Measurements from ENCODE around the gene WBP2. TPM values are rescaled to one million over a fixed set of nuclear protein-coding genes. Genes with fewer than 3 reads are reported as not detected.

Gene WBP2
- total and polyA plus RNA-seq, 2 of the 13 experiments (the other 11 are each of a cell fraction or from before 2014, with no cell fraction given), result 29.2 to 29.5 TPM

DNA sequence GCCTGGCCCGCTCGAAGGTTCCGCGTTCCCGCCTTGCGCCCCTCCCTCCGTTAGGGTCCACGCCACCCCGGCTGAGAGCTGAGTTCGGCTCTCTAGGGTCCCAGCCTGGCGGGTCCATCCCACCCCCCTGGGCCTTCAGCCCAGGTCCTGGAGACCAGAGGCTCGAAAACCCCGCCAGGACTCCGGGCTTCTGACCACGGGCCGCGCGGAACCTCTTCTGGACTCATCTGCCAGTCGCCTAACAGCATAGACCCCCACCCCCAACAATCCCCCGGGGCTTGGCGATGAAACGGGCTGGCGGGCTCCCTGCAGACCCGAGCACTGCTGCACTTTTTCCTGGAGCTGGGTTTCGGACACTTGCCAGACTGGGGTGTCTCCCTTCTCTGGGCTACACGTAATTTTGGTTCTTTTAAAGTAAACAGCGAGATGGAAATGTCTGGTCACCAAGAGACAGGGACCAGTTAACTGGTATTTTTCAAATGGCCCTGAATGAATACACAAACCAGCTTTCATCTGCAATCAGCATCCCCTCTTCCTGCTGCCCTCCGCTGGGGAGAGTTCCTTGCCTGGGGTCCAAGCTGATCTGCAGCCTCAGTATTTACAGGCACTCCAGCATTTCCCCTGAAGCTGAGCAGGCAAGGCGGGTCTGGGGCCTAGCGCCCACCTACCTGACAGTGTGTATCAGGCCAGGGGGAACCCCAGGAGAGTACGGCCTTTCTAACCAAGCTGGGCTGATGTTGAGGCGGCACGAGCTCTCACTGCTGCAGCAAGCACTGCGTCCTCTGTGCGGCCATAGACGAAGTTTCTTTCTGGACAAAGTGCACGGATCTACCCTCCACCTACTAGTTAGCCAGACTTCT is 42.3 kb upstream of the WBP2 start (continued):
- TF ChIP-seq ZNF646 (CRISPR knock-in tag; IDR thresholded peaks at IDR 0.05), result no peak; the same call in 1 of the 2 replicates
- TF ChIP-seq, protein P1, sequence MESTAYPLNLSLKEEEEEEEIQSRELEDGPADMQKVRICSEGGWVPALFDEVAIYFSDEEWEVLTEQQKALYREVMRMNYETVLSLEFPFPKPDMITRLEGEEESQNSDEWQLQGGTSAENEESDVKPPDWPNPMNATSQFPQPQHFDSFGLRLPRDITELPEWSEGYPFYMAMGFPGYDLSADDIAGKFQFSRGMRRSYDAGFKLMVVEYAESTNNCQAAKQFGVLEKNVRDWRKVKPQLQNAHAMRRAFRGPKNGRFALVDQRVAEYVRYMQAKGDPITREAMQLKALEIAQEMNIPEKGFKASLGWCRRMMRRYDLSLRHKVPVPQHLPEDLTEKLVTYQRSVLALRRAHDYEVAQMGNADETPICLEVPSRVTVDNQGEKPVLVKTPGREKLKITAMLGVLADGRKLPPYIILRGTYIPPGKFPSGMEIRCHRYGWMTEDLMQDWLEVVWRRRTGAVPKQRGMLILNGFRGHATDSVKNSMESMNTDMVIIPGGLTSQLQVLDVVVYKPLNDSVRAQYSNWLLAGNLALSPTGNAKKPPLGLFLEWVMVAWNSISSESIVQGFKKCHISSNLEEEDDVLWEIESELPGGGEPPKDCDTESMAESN (CRISPR knock-in tag; conservative IDR thresholded peaks at IDR 0.05), result 0 out of 2 replicates have a peak, but pooled peaks have one; percentile 6
- no peak for TF ChIP-seq FIP1L1 (IDR thresholded peaks at IDR 0.05; ENCODE audit: borderline replicate concordance, insufficient read depth, low read depth, low read length)
- TF ChIP-seq ZFP41 (CRISPR knock-in tag; IDR thresholded peaks at IDR 0.05; ENCODE audit: borderline replicate concordance), result no peak
- peak; percentile 49; the same call in 1 of the 2 replicates for TF ChIP-seq GFI1 (CRISPR knock-in tag; IDR thresholded peaks at IDR 0.05; ENCODE audit: borderline replicate concordance)
- TF ChIP-seq RBFOX2 (IDR thresholded peaks at IDR 0.05; ENCODE audit: low read depth, low read length), result no peak
- TF ChIP-seq STAT5B (CRISPR knock-in tag; IDR thresholded peaks at IDR 0.05), result no peak
- peak; percentile 45; the same call in 1 of the 2 replicates for TF ChIP-seq ZNF607 (CRISPR knock-in tag; IDR thresholded peaks at IDR 0.05; ENCODE audit: borderline replicate concordance)

Data from HepG2 (cell line).